ENCODE measurements around the gene SLC43A3. TPM values are rescaled to one million over a fixed set of nuclear protein-coding genes. Genes with fewer than 3 reads are reported as not detected.

The SLC43A3 gene
- total RNA-seq, 2 donors from 2014 or later = 23.1 to 30.0 TPM

- no peak for TF ChIP-seq POLR2A (IDR thresholded peaks at IDR 0.05)
- TF ChIP-seq, protein P1, sequence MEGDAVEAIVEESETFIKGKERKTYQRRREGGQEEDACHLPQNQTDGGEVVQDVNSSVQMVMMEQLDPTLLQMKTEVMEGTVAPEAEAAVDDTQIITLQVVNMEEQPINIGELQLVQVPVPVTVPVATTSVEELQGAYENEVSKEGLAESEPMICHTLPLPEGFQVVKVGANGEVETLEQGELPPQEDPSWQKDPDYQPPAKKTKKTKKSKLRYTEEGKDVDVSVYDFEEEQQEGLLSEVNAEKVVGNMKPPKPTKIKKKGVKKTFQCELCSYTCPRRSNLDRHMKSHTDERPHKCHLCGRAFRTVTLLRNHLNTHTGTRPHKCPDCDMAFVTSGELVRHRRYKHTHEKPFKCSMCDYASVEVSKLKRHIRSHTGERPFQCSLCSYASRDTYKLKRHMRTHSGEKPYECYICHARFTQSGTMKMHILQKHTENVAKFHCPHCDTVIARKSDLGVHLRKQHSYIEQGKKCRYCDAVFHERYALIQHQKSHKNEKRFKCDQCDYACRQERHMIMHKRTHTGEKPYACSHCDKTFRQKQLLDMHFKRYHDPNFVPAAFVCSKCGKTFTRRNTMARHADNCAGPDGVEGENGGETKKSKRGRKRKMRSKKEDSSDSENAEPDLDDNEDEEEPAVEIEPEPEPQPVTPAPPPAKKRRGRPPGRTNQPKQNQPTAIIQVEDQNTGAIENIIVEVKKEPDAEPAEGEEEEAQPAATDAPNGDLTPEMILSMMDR (IDR thresholded peaks at IDR 0.05) = no peak
- Histone ChIP-seq H3K4me1 (peaks cover 11% of the 10 kb centered on the region), H3K27me3 (no peaks in the 10 kb centered on the region), H3K9me3 (no peaks in the 10 kb centered on the region), H3K36me3 (replicated peaks in 1 of 2; ENCODE audit: insufficient read depth in 1 of 2, low read depth in 2 of 2) (no peaks in the 10 kb centered on the region), H3K4me3 (no peak overlapping the region), H3K27ac (no peak overlapping the region)
- ATAC-seq (no peak), DNase-seq (no peak)
- intact Hi-C loops (cut with DNase I) = no loop called here
- WGBS, 2 donors = 76 to 77% methylated on average over 12 of the region's 12 CpGs
These were observed 11.7 kb upstream of the SLC43A3 start for GRCh38 chr11:57438345-57439285.

GRCh38 chr11:57436031-57436430 lies 9.1 kb upstream of the SLC43A3 start:
- no peaks in the 10 kb centered on the region for H3K27me3 ChIP-seq
- H3K36me3 ChIP-seq (replicated peaks in 1 of 2; ENCODE audit: insufficient read depth in 1 of 2, low read depth in 2 of 2) = no peaks in the 10 kb centered on the region
- H3K4me1 ChIP-seq = peaks cover 11% of the 10 kb centered on the region
- ATAC-seq (no peak), DNase-seq (no peak)
- no peak overlapping the region for H3K4me3 ChIP-seq
- no peaks in the 10 kb centered on the region for H3K9me3 ChIP-seq
- 88 to 90% methylated on average over 7 of the region's 7 CpGs for WGBS, 2 donors
- TF ChIP-seq, protein P1 (IDR thresholded peaks at IDR 0.05) = no peak
- TF ChIP-seq POLR2A (IDR thresholded peaks at IDR 0.05) = no peak
- no peak overlapping the region for H3K27ac ChIP-seq
- intact Hi-C loops (cut with DNase I) = no loop called here

- no peaks in the 10 kb centered on the region for H3K36me3 ChIP-seq (replicated peaks in 1 of 2; ENCODE audit: insufficient read depth in 1 of 2, low read depth in 2 of 2)
- H3K9me3 ChIP-seq = no peaks in the 10 kb centered on the region
- H3K27ac ChIP-seq = peak overlapping the region in 2 of 4 donors; percentile 14 to 36
- TF ChIP-seq, protein P1 (IDR thresholded peaks at IDR 0.05) = no peak
- TF ChIP-seq POLR2A (IDR thresholded peaks at IDR 0.05) = no peak
- intact Hi-C loops (cut with DNase I) = no loop called here
- H3K4me3 ChIP-seq = no peak overlapping the region
- H3K4me1 ChIP-seq = peaks cover 20% of the 10 kb centered on the region
- ATAC-seq (peak; percentile 77), DNase-seq (no peak)
- WGBS, 2 donors = 68 to 75% methylated on average over 15 of the region's 15 CpGs
- no peaks in the 10 kb centered on the region for H3K27me3 ChIP-seq
These were observed 8.0 kb upstream of the SLC43A3 start for GRCh38 chr11:57434640-57435546.

- WGBS, 2 donors = 73% methylated on average over 7 of the region's 7 CpGs; no CpG with 5 or more reads in 1 of the 2 donors
- Histone ChIP-seq H3K27me3 (no peaks in the 10 kb centered on the region), H3K27ac (peak overlapping the region in 1 of 4 donors; percentile 33), H3K4me3 (no peak overlapping the region), H3K36me3 (replicated peaks in 1 of 2; ENCODE audit: insufficient read depth in 1 of 2, low read depth in 2 of 2) (no peaks in the 10 kb centered on the region), H3K9me3 (no peaks in the 10 kb centered on the region), H3K4me1 (peaks cover 26% of the 10 kb centered on the region)
- TF ChIP-seq, protein P1 (IDR thresholded peaks at IDR 0.05) = no peak
- no peak for TF ChIP-seq POLR2A (IDR thresholded peaks at IDR 0.05)
- peak in 1 of 4 donors; percentile 56 for DNase-seq
- intact Hi-C loops (cut with DNase I) = no loop called here
- no peak for ATAC-seq
These were observed 5.8 kb upstream of the SLC43A3 start for GRCh38 chr11:57432714-57433163.

All from body of pancreas (tissue), 4 donors.